ENCODE measurements around the gene HSH2D.

DNA sequence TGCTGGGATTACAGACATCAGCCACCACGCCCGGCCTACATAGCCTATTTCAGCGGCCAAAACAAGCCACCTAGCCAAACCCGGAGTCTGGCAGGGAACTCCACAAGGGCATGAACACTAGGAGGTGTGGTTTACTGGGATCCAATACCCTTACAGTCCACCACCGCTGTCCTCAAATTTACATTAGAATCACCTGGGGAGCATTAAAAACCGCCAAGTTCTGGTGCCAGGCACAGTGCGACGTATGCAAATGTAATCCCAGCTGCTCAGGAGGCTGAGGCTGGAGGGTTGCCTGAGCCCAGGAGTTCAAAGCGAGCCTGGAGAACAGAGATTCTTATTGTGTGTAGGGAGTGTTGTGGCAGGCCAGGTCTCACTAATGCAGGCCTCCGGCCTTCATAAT lies 50.0 kb downstream of the HSH2D start:
- TF ChIP-seq, protein P1, sequence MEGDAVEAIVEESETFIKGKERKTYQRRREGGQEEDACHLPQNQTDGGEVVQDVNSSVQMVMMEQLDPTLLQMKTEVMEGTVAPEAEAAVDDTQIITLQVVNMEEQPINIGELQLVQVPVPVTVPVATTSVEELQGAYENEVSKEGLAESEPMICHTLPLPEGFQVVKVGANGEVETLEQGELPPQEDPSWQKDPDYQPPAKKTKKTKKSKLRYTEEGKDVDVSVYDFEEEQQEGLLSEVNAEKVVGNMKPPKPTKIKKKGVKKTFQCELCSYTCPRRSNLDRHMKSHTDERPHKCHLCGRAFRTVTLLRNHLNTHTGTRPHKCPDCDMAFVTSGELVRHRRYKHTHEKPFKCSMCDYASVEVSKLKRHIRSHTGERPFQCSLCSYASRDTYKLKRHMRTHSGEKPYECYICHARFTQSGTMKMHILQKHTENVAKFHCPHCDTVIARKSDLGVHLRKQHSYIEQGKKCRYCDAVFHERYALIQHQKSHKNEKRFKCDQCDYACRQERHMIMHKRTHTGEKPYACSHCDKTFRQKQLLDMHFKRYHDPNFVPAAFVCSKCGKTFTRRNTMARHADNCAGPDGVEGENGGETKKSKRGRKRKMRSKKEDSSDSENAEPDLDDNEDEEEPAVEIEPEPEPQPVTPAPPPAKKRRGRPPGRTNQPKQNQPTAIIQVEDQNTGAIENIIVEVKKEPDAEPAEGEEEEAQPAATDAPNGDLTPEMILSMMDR (IDR thresholded peaks at IDR 0.05), result no peak
- no peak for TF ChIP-seq ZBTB33 (IDR thresholded peaks at IDR 0.05; ENCODE audit: borderline replicate concordance, low read depth)
- no peak for TF ChIP-seq RAD21 (IDR thresholded peaks at IDR 0.05; ENCODE audit: low read length)
- TF ChIP-seq RFX5 (IDR thresholded peaks at IDR 0.05; ENCODE audit: low read length), result no peak
- TF ChIP-seq, protein P2, sequence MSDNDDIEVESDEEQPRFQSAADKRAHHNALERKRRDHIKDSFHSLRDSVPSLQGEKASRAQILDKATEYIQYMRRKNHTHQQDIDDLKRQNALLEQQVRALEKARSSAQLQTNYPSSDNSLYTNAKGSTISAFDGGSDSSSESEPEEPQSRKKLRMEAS (IDR thresholded peaks at IDR 0.05; ENCODE audit: low read depth), result no peak
- no peak for TF ChIP-seq NFIC (IDR thresholded peaks at IDR 0.05; ENCODE audit: borderline replicate concordance)
- no peak for TF ChIP-seq SMC3 (IDR thresholded peaks at IDR 0.05; ENCODE audit: low read depth, low read length)
- no peak for TF ChIP-seq POLR2AphosphoS5 (IDR thresholded peaks at IDR 0.05; ENCODE audit: low read depth, low read length)
- TF ChIP-seq YY1 (IDR thresholded peaks at IDR 0.05; ENCODE audit: low read depth), result no peak
- no peak for TF ChIP-seq MXI1 (IDR thresholded peaks at IDR 0.05; ENCODE audit: low read depth, low read length)
- no peak for TF ChIP-seq FOXJ3 (CRISPR knock-in tag; IDR thresholded peaks at IDR 0.05)
- TF ChIP-seq EZH2phosphoT487 (IDR thresholded peaks at IDR 0.05; ENCODE audit: borderline replicate concordance, low read depth), result no peak
- no peak for TF ChIP-seq FOSL2 (IDR thresholded peaks at IDR 0.05; ENCODE audit: borderline replicate concordance, low read depth)

Measured in SK-N-SH (cell line).